Measurements from ENCODE around the gene PMIS2. TPM values are rescaled to one million over a fixed set of nuclear protein-coding genes. Genes with fewer than 3 reads are reported as not detected.

PMIS2 gene
- total RNA-seq, 4 donors from 2014 or later = not detected

- Histone ChIP-seq H3K4me3 (no peak overlapping the region), H3K9me3 (peaks cover 0 to 9% (median 0%) of the 10 kb centered on the region in 3 donors), H3K4me1 (no peaks in the 10 kb centered on the region), H3K36me3 (no peaks in the 10 kb centered on the region), H3K27ac (no peak overlapping the region), H3K27me3 (peaks cover 0 to 7% (median 3%) of the 10 kb centered on the region in 3 donors)
- TF ChIP-seq CTCF (IDR thresholded peaks at IDR 0.05 in 4 of 5, conservative IDR thresholded peaks at IDR 0.05 in 1 of 5) = no peak
- no peak for TF ChIP-seq POLR2A (IDR thresholded peaks at IDR 0.05)
- DNase-seq (no peak), ATAC-seq (no peak)
- in situ Hi-C loops (cut with MboI; ENCODE audit: low sequenced_read_pairs in 4 of 4) = no loop called here
- intact Hi-C loops (cut with DNase I; ENCODE audit: low total_unique reads) = no loop called here
Observed at GRCh38 chr19:35577918-35578317, 8.1 kb upstream of the PMIS2 start.

- intact Hi-C loops (cut with DNase I; ENCODE audit: low total_unique reads) (no loop called here), in situ Hi-C loops (cut with MboI; ENCODE audit: low sequenced_read_pairs in 4 of 4) (no loop called here)
- Histone ChIP-seq H3K36me3 (no peaks in the 10 kb centered on the region), H3K27ac (no peak overlapping the region), H3K4me1 (no peaks in the 10 kb centered on the region), H3K27me3 (peaks cover 0 to 7% (median 3%) of the 10 kb centered on the region in 3 donors), H3K9me3 (peaks cover 0 to 9% (median 0%) of the 10 kb centered on the region in 3 donors), H3K4me3 (no peak overlapping the region)
- ATAC-seq (no peak), DNase-seq (no peak)
- TF ChIP-seq POLR2A (IDR thresholded peaks at IDR 0.05) (no peak), CTCF (IDR thresholded peaks at IDR 0.05 in 4 of 5, conservative IDR thresholded peaks at IDR 0.05 in 1 of 5) (no peak)
Observed at GRCh38 chr19:35578707-35579106, 7.3 kb upstream of the PMIS2 start.

- intact Hi-C loops (cut with DNase I; ENCODE audit: low total_unique reads) = no loop called here
- H3K27me3 ChIP-seq = peaks cover 3 to 11% (median 6%) of the 10 kb centered on the region in 3 donors
- H3K36me3 ChIP-seq = no peaks in the 10 kb centered on the region
- no peak for DNase-seq
- in situ Hi-C loops (cut with MboI; ENCODE audit: low sequenced_read_pairs in 4 of 4) = no loop called here
- no peaks in the 10 kb centered on the region for H3K4me1 ChIP-seq
- H3K9me3 ChIP-seq = no peaks in the 10 kb centered on the region
- H3K27ac ChIP-seq = no peak overlapping the region
- no peak overlapping the region for H3K4me3 ChIP-seq
- TF ChIP-seq POLR2A (IDR thresholded peaks at IDR 0.05) (no peak), CTCF (IDR thresholded peaks at IDR 0.05 in 4 of 5, conservative IDR thresholded peaks at IDR 0.05 in 1 of 5) (no peak)
- no peak for ATAC-seq
Observed at GRCh38 chr19:35582760-35583159, 3.2 kb upstream of the PMIS2 start.

- intact Hi-C loops (cut with DNase I; ENCODE audit: low total_unique reads) = no loop called here
- ATAC-seq = no peak
- no peaks in the 10 kb centered on the region for H3K9me3 ChIP-seq
- H3K27me3 ChIP-seq = peaks cover 3 to 11% (median 4%) of the 10 kb centered on the region in 3 donors
- no peak overlapping the region for H3K4me3 ChIP-seq
- H3K36me3 ChIP-seq = no peaks in the 10 kb centered on the region
- in situ Hi-C loops (cut with MboI; ENCODE audit: low sequenced_read_pairs in 4 of 4) = no loop called here
- H3K4me1 ChIP-seq = no peaks in the 10 kb centered on the region
- no peak overlapping the region for H3K27ac ChIP-seq
- TF ChIP-seq POLR2A (IDR thresholded peaks at IDR 0.05) = no peak
- no peak for TF ChIP-seq CTCF (IDR thresholded peaks at IDR 0.05 in 4 of 5, conservative IDR thresholded peaks at IDR 0.05 in 1 of 5)
- no peak for DNase-seq
Observed at GRCh38 chr19:35587321-35587720, 1.3 kb downstream of the PMIS2 start.

- Histone ChIP-seq H3K27ac (no peak overlapping the region), H3K4me1 (no peaks in the 10 kb centered on the region), H3K27me3 (peaks cover 3 to 8% (median 3%) of the 10 kb centered on the region in 3 donors), H3K36me3 (no peaks in the 10 kb centered on the region), H3K9me3 (no peaks in the 10 kb centered on the region), H3K4me3 (no peak overlapping the region)
- ATAC-seq (no peak), DNase-seq (no peak)
- intact Hi-C loops (cut with DNase I; ENCODE audit: low total_unique reads) (no loop called here), in situ Hi-C loops (cut with MboI; ENCODE audit: low sequenced_read_pairs in 4 of 4) (no loop called here)
- no peak for TF ChIP-seq POLR2A (IDR thresholded peaks at IDR 0.05)
- no peak for TF ChIP-seq CTCF (IDR thresholded peaks at IDR 0.05 in 4 of 5, conservative IDR thresholded peaks at IDR 0.05 in 1 of 5)
Observed at GRCh38 chr19:35590875-35591274, 4.9 kb downstream of the PMIS2 start.
